ENCODE measurements around the gene VSTM2L. TPM values are rescaled to one million over a fixed set of nuclear protein-coding genes. Genes with fewer than 3 reads are reported as not detected.

The VSTM2L gene
- total RNA-seq, 1 donor from 2014 or later = not detected

GRCh38 chr20:37869334-37869861, 33.5 kb upstream of the VSTM2L start:
- H3K36me3 ChIP-seq = peaks cover 0 to 14% of the 10 kb centered on the region in 2 donors
- no peak overlapping the region for H3K27ac ChIP-seq
- no peaks in the 10 kb centered on the region for H3K9me3 ChIP-seq
- intact Hi-C loops (cut with DNase I) = no loop called here
- TF ChIP-seq POLR2A (IDR thresholded peaks at IDR 0.05) = no peak
- no peak for TF ChIP-seq POLR2AphosphoS5 (IDR thresholded peaks at IDR 0.05; ENCODE audit: insufficient read depth in 1 of 2, low read depth in 1 of 2)
- TF ChIP-seq CTCF (IDR thresholded peaks at IDR 0.05) = no peak
- no peak for DNase-seq (ENCODE audit: extremely low spot score in 2 of 2)
- no peak overlapping the region for H3K4me3 ChIP-seq
- H3K27me3 ChIP-seq = no peaks in the 10 kb centered on the region
- H3K4me1 ChIP-seq = no peaks in the 10 kb centered on the region

GRCh38 chr20:37870294-37870693, 32.6 kb upstream of the VSTM2L start:
- no peak for DNase-seq (ENCODE audit: extremely low spot score in 2 of 2)
- Histone ChIP-seq H3K9me3 (no peaks in the 10 kb centered on the region), H3K27me3 (no peaks in the 10 kb centered on the region), H3K4me3 (no peak overlapping the region), H3K27ac (no peak overlapping the region), H3K36me3 (peaks cover 0 to 17% of the 10 kb centered on the region in 2 donors), H3K4me1 (no peaks in the 10 kb centered on the region)
- intact Hi-C loops (cut with DNase I) = no loop called here
- TF ChIP-seq POLR2A (IDR thresholded peaks at IDR 0.05) (no peak), POLR2AphosphoS5 (IDR thresholded peaks at IDR 0.05; ENCODE audit: insufficient read depth in 1 of 2, low read depth in 1 of 2) (no peak), CTCF (IDR thresholded peaks at IDR 0.05) (no peak)

- peaks cover 0 to 17% of the 10 kb centered on the region in 2 donors for H3K36me3 ChIP-seq
Measured at GRCh38 chr20:37871751-37872150, 31.2 kb upstream of the VSTM2L start.

GRCh38 chr20:37872161-37872560, 30.8 kb upstream of the VSTM2L start:
- Histone ChIP-seq H3K9me3 (no peaks in the 10 kb centered on the region), H3K4me1 (no peaks in the 10 kb centered on the region), H3K4me3 (no peak overlapping the region), H3K27ac (no peak overlapping the region), H3K36me3 (peaks cover 0 to 17% of the 10 kb centered on the region in 2 donors), H3K27me3 (no peaks in the 10 kb centered on the region)
- intact Hi-C loops (cut with DNase I) = no loop called here
- TF ChIP-seq CTCF (IDR thresholded peaks at IDR 0.05) (no peak), POLR2AphosphoS5 (IDR thresholded peaks at IDR 0.05; ENCODE audit: insufficient read depth in 1 of 2, low read depth in 1 of 2) (no peak)
- no peak for DNase-seq (ENCODE audit: extremely low spot score in 2 of 2)

More at GRCh38 chr20:37871751-37872150, 31.2 kb upstream of the VSTM2L start:
- no peak for DNase-seq (ENCODE audit: extremely low spot score in 2 of 2)
- Histone ChIP-seq H3K27me3 (no peaks in the 10 kb centered on the region), H3K9me3 (no peaks in the 10 kb centered on the region), H3K27ac (no peak overlapping the region), H3K4me3 (no peak overlapping the region), H3K4me1 (no peaks in the 10 kb centered on the region)
- TF ChIP-seq POLR2A (IDR thresholded peaks at IDR 0.05) = no peak
- no peak for TF ChIP-seq CTCF (IDR thresholded peaks at IDR 0.05)
- TF ChIP-seq POLR2AphosphoS5 (IDR thresholded peaks at IDR 0.05; ENCODE audit: insufficient read depth in 1 of 2, low read depth in 1 of 2) = no peak
- intact Hi-C loops (cut with DNase I) = no loop called here

- intact Hi-C loops (cut with DNase I) = no loop called here
Measured at GRCh38 chr20:37873884-37874283, 29.0 kb upstream of the VSTM2L start.

More at GRCh38 chr20:37873884-37874283, 29.0 kb upstream of the VSTM2L start:
- Histone ChIP-seq H3K4me3 (no peak overlapping the region), H3K27ac (no peak overlapping the region), H3K4me1 (no peaks in the 10 kb centered on the region), H3K27me3 (no peaks in the 10 kb centered on the region), H3K9me3 (no peaks in the 10 kb centered on the region), H3K36me3 (peaks cover 0 to 17% of the 10 kb centered on the region in 2 donors)
- no peak for TF ChIP-seq POLR2AphosphoS5 (IDR thresholded peaks at IDR 0.05; ENCODE audit: insufficient read depth in 1 of 2, low read depth in 1 of 2)
- TF ChIP-seq CTCF (IDR thresholded peaks at IDR 0.05) = no peak
- TF ChIP-seq POLR2A (IDR thresholded peaks at IDR 0.05) = no peak
- no peak for DNase-seq (ENCODE audit: extremely low spot score in 2 of 2)

All from vagina (tissue), 2 donors.